SK-N-SH (cell line): ENCODE data around the gene HOXD10.

Experiments
- NFIC ChIP-seq: IDR thresholded peaks from 2 replicates; pipeline ENCODE4 v1.4.0; 2012; ENCODE audit warnings: borderline replicate concordance
- RAD21 ChIP-seq: IDR thresholded peaks from 2 replicates; pipeline ENCODE4 v1.6.1; 2012; ENCODE audit warnings: mild to moderate bottlenecking, low read length
- SIN3A ChIP-seq: IDR thresholded peaks from 2 replicates; pipeline ENCODE4 v1.6.1; 2012; ENCODE audit warnings: low read depth, mild to moderate bottlenecking, low read length, moderate library complexity, borderline replicate concordance
- TAF1 ChIP-seq: IDR thresholded peaks from 2 replicates; pipeline ENCODE4 v1.6.1; 2012; ENCODE audit warnings: low read depth, mild to moderate bottlenecking, low read length, moderate library complexity, borderline replicate concordance
- TF ChIP-seq, protein P1 (sequence below): fragments of 200-600 bp; sonication (generic); IDR thresholded peaks from 2 replicates; pipeline ENCODE4 v1.6.1; 2017; ENCODE audit warnings: antibody characterized with exemption, mild to moderate bottlenecking, moderate library complexity
- TF ChIP-seq, protein P2 (sequence below): IDR thresholded peaks from 2 replicates; pipeline ENCODE4 v1.4.0; 2012; ENCODE audit warnings: low read depth

DNA sequence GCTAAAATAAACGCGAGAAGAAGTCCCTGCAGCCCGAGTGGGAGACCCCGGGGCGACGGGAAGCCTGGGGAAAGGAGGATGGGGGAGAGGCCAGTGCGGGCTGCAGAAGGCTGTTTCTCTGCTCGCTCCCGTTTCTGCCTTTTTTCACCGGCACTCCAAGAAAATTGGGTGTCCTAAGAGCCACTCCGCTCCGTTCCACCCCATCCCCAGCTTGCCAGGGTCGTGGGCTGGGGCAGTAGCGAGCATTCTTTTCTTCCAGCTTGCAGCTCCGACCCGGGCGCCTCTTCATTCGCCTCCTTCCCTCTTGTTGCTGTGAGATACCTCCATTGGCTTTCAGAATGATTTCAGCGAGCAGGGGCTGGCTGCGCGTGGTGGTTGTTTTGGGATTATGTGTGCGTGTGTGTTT, 41.6 kb downstream of the HOXD10 start:
- TF ChIP-seq SIN3A (no peak), RAD21 (no peak), NFIC (no peak), TAF1 (no peak)
- TF ChIP-seq, protein P1, sequence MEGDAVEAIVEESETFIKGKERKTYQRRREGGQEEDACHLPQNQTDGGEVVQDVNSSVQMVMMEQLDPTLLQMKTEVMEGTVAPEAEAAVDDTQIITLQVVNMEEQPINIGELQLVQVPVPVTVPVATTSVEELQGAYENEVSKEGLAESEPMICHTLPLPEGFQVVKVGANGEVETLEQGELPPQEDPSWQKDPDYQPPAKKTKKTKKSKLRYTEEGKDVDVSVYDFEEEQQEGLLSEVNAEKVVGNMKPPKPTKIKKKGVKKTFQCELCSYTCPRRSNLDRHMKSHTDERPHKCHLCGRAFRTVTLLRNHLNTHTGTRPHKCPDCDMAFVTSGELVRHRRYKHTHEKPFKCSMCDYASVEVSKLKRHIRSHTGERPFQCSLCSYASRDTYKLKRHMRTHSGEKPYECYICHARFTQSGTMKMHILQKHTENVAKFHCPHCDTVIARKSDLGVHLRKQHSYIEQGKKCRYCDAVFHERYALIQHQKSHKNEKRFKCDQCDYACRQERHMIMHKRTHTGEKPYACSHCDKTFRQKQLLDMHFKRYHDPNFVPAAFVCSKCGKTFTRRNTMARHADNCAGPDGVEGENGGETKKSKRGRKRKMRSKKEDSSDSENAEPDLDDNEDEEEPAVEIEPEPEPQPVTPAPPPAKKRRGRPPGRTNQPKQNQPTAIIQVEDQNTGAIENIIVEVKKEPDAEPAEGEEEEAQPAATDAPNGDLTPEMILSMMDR, result no peak
- TF ChIP-seq, protein P2, sequence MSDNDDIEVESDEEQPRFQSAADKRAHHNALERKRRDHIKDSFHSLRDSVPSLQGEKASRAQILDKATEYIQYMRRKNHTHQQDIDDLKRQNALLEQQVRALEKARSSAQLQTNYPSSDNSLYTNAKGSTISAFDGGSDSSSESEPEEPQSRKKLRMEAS, result no peak
